Ishikawa (cell line): ENCODE measurements around the gene ITPR1.

Source experiments
- CEBPB ChIP-seq: IDR thresholded peaks from 2 replicates; pipeline ENCODE4 v1.6.1; 2012
- CREB1 ChIP-seq: IDR thresholded peaks from 2 replicates; pipeline ENCODE4 v1.6.1; 2012; ENCODE audit warnings: low read depth
- EGR1 ChIP-seq: IDR thresholded peaks from 2 replicates; pipeline ENCODE4 v1.6.1; 2012
- EP300 ChIP-seq: IDR thresholded peaks from 2 replicates; pipeline ENCODE4 v1.6.1; 2012; ENCODE audit warnings: borderline replicate concordance
- FOXM1 ChIP-seq: IDR thresholded peaks from 2 replicates; pipeline ENCODE4 v1.6.1; 2012; ENCODE audit warnings: low read depth, borderline replicate concordance
- MAX ChIP-seq: IDR thresholded peaks from 2 replicates; pipeline ENCODE4 v1.6.1; 2012
- NFIC ChIP-seq: IDR thresholded peaks from 2 replicates; pipeline ENCODE4 v1.6.1; 2012
- RAD21 ChIP-seq: IDR thresholded peaks from 2 replicates; pipeline ENCODE4 v1.6.1; 2012; ENCODE audit warnings: low read depth
- REST ChIP-seq: IDR thresholded peaks from 2 replicates; pipeline ENCODE4 v1.6.1; 2012; ENCODE audit warnings: low read depth, mild to moderate bottlenecking
- TAF1 ChIP-seq: IDR thresholded peaks from 2 replicates; pipeline ENCODE4 v1.6.1; 2012; ENCODE audit warnings: low read depth, mild to moderate bottlenecking
- TCF12 ChIP-seq: IDR thresholded peaks from 2 replicates; pipeline ENCODE4 v1.6.1; 2012; ENCODE audit warnings: low read depth
- TEAD4 ChIP-seq: IDR thresholded peaks from 2 replicates; pipeline ENCODE4 v1.6.1; 2012
- USF1 ChIP-seq: IDR thresholded peaks from 2 replicates; pipeline ENCODE4 v1.6.1; 2012
- YY1 ChIP-seq: IDR thresholded peaks from 2 replicates; pipeline ENCODE4 v1.6.1; 2012; ENCODE audit warnings: low read depth
- ZBTB7A ChIP-seq: IDR thresholded peaks from 2 replicates; pipeline ENCODE4 v1.6.1; 2012; ENCODE audit warnings: low read depth

ITPR1 gene

GRCh38 chr3:4547799-4548198 lies 54.7 kb downstream of the ITPR1 start:
- no peak for TF ChIP-seq REST
- TF ChIP-seq TAF1, result no peak
- TF ChIP-seq RAD21, result no peak
- TF ChIP-seq EP300, result no peak
- TF ChIP-seq CREB1, result no peak
- no peak for TF ChIP-seq CEBPB

GRCh38 chr3:4548356-4548755 lies 55.2 kb downstream of the ITPR1 start:
- TF ChIP-seq TEAD4 (no peak), FOXM1 (no peak), EP300 (no peak)

- TF ChIP-seq RAD21 (no peak), REST (no peak), CREB1 (no peak), TEAD4 (no peak), USF1 (no peak), MAX (no peak), CEBPB (no peak), EP300 (no peak), FOXM1 (no peak), NFIC (no peak)
These were observed 55.6 kb downstream of the ITPR1 start for GRCh38 chr3:4548780-4549179.

- TF ChIP-seq USF1, result no peak
- no peak for TF ChIP-seq RAD21
- TF ChIP-seq TCF12, result no peak
- no peak for TF ChIP-seq TAF1
- no peak for TF ChIP-seq EP300
- TF ChIP-seq REST, result no peak
- TF ChIP-seq TEAD4, result no peak
- TF ChIP-seq YY1, result no peak
- TF ChIP-seq EGR1, result no peak
- TF ChIP-seq FOXM1, result no peak
- no peak for TF ChIP-seq MAX
- TF ChIP-seq CREB1, result no peak
- TF ChIP-seq CEBPB, result no peak
- no peak for TF ChIP-seq NFIC
- no peak for TF ChIP-seq ZBTB7A
These were observed 56.7 kb downstream of the ITPR1 start for GRCh38 chr3:4549896-4550295.

- no peak for TF ChIP-seq REST
These were observed 58.0 kb downstream of the ITPR1 start for GRCh38 chr3:4551051-4551711.
